ENCODE data around the gene CRYGB. TPM values are rescaled to one million over a fixed set of nuclear protein-coding genes. Genes with fewer than 3 reads are reported as not detected.

Gene CRYGB
- total and polyA plus RNA-seq, 3 donors from 2014 or later: 0.56 to 0.79 TPM; not detected in 1

DNA sequence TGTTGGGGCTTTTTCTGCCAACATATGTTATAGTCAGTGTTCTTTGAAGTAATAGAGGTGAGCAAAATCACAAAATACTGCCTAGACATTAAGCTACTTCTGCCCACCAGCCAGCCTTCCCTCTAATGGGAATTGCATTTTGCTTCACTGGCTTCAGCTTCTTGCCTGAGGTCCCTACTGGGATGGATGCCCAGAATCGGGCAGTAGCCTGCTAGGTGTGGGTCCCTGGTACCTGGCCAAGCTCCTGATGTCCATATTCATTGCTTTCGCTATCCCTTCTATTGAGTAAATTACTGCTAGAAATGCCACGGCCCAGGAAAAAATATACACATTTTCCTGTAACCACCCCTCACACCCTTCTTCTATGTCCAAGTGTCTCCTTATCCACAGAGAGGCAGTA lies 48.6 kb downstream of the CRYGB start:
- H3K9me3 ChIP-seq: no peaks in the 10 kb centered on the region
- no peak overlapping the region for H3K27ac ChIP-seq
- H3K27me3 ChIP-seq: no peaks in the 10 kb centered on the region
- H3K36me3 ChIP-seq (ENCODE audit: low read depth, missing control alignments): no peaks in the 10 kb centered on the region
- no peaks in the 10 kb centered on the region for H3K4me1 ChIP-seq
- WGBS, 2 donors: 83 to 92% methylated on average over 3 of the region's 3 CpGs
- TF ChIP-seq POLR2A (IDR thresholded peaks at IDR 0.05): no peak
- TF ChIP-seq, protein P1, sequence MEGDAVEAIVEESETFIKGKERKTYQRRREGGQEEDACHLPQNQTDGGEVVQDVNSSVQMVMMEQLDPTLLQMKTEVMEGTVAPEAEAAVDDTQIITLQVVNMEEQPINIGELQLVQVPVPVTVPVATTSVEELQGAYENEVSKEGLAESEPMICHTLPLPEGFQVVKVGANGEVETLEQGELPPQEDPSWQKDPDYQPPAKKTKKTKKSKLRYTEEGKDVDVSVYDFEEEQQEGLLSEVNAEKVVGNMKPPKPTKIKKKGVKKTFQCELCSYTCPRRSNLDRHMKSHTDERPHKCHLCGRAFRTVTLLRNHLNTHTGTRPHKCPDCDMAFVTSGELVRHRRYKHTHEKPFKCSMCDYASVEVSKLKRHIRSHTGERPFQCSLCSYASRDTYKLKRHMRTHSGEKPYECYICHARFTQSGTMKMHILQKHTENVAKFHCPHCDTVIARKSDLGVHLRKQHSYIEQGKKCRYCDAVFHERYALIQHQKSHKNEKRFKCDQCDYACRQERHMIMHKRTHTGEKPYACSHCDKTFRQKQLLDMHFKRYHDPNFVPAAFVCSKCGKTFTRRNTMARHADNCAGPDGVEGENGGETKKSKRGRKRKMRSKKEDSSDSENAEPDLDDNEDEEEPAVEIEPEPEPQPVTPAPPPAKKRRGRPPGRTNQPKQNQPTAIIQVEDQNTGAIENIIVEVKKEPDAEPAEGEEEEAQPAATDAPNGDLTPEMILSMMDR (IDR thresholded peaks at IDR 0.05): no peak
- DNase-seq: no peak
- intact Hi-C loops (cut with DNase I; ENCODE audit: low total_unique reads): no loop called here
- no peak overlapping the region for H3K4me3 ChIP-seq

DNA sequence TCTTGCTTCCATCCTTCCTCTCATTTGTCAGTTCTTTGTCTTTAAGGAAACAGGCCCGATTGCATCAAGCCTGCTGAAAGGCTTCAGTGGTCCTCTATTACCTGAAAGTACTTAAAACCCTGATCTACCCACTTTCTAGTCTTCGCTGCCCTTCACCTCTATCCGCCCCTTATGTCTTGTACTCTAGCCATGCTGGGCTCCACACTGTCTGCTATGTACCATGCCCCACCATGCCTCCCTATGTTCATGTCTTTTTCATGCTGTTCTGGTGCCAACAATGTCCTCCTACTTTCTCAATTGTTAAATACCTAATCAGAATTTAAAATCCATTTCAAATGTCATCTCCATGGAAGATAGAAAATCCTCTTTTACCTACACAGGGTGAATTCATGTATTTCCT lies 49.9 kb downstream of the CRYGB start:
- no peaks in the 10 kb centered on the region for H3K9me3 ChIP-seq
- no peak overlapping the region for H3K4me3 ChIP-seq
- TF ChIP-seq POLR2A (IDR thresholded peaks at IDR 0.05): no peak
- TF ChIP-seq, protein P1 (IDR thresholded peaks at IDR 0.05): no peak
- no peak for DNase-seq
- no peaks in the 10 kb centered on the region for H3K36me3 ChIP-seq (ENCODE audit: low read depth, missing control alignments)
- 78 to 81% methylated on average over 3 of the region's 3 CpGs for WGBS, 2 donors
- no peak overlapping the region for H3K27ac ChIP-seq
- no peaks in the 10 kb centered on the region for H3K27me3 ChIP-seq
- intact Hi-C loops (cut with DNase I; ENCODE audit: low total_unique reads): no loop called here
- no peaks in the 10 kb centered on the region for H3K4me1 ChIP-seq

DNA sequence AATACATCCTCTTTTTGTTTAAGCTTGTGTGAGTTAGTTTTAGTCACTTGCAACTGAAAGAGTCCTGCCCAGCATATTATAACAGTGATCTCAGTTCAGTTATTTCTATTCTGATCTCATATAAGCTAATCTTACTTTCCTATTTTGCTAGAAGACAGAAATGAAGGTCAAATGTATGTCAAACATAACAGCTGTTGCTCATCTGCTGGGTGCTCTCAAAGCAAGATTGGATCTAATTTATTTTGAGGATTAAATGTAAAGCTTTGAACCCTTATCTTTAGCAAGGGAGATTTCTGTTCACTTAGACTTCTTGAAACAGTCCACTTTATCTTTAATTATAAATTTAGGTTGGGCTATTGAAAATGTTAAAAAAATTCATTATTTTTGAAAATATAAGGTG lies 52.8 kb downstream of the CRYGB start:
- H3K4me3 ChIP-seq: no peak overlapping the region
- no peak for TF ChIP-seq POLR2A (IDR thresholded peaks at IDR 0.05)
- TF ChIP-seq, protein P1 (IDR thresholded peaks at IDR 0.05): no peak
- no peaks in the 10 kb centered on the region for H3K27me3 ChIP-seq
- intact Hi-C loops (cut with DNase I; ENCODE audit: low total_unique reads): no loop called here
- H3K36me3 ChIP-seq (ENCODE audit: low read depth, missing control alignments): no peaks in the 10 kb centered on the region
- no peaks in the 10 kb centered on the region for H3K9me3 ChIP-seq
- no peak for DNase-seq
- H3K4me1 ChIP-seq: no peaks in the 10 kb centered on the region
- no peak overlapping the region for H3K27ac ChIP-seq

Other genes with a start within 250 kb of the CRYGB start
- gene PLEKHM3, start 120.6 kb downstream of the CRYGB start, total RNA-seq: 10 to 100 TPM; 21.9 to 24.6 TPM
- gene PLEKHM3, start 120.6 kb downstream of the CRYGB start, polyA plus RNA-seq (ENCODE audit: insufficient read depth, low read depth, low replicate concordance): 12.5 TPM
- gene CRYGD, start 21.6 kb downstream of the CRYGB start, total RNA-seq: not detected
- 2.5 TPM for gene CRYGD, start 21.6 kb downstream of the CRYGB start, polyA plus RNA-seq (ENCODE audit: insufficient read depth, low read depth, low replicate concordance)
- 1 to 10 TPM in 1 of 2 donors, not detected in 1; 2.2 TPM for gene CRYGC, start 16.3 kb downstream of the CRYGB start, total RNA-seq
- gene CRYGC, start 16.3 kb downstream of the CRYGB start, polyA plus RNA-seq (ENCODE audit: insufficient read depth, low read depth, low replicate concordance): 2.7 TPM
- not detected for gene CRYGA, start 17.4 kb upstream of the CRYGB start, total RNA-seq
- gene CRYGA, start 17.4 kb upstream of the CRYGB start, polyA plus RNA-seq (ENCODE audit: insufficient read depth, low read depth, low replicate concordance): not detected
- not detected for gene C2orf80, start 43.9 kb upstream of the CRYGB start, total RNA-seq
- gene C2orf80, start 43.9 kb upstream of the CRYGB start, polyA plus RNA-seq (ENCODE audit: insufficient read depth, low read depth, low replicate concordance): not detected
- gene IDH1, start 108.9 kb upstream of the CRYGB start, total RNA-seq: 100 to 1,000 TPM in 1 of 2 donors, 10 to 100 TPM in 1; 80.0 to 120 TPM
- gene IDH1, start 108.9 kb upstream of the CRYGB start, polyA plus RNA-seq (ENCODE audit: insufficient read depth, low read depth, low replicate concordance): 93.4 TPM
- 10 to 100 TPM; 50.0 to 55.0 TPM for gene PIKFYVE, start 120.1 kb upstream of the CRYGB start, total RNA-seq
- gene PIKFYVE, start 120.1 kb upstream of the CRYGB start, polyA plus RNA-seq (ENCODE audit: insufficient read depth, low read depth, low replicate concordance): 29.0 TPM

Data from testis (tissue), 3 donors.